Placental epithelial cell (primary cell): ENCODE measurements around the gene NRIP1. TPM values are rescaled to one million over a fixed set of nuclear protein-coding genes. Genes with fewer than 3 reads are reported as not detected.

Experiments
- total RNA-seq: library from RNA; depleted of rRNA; stranded (reverse); fragments of >200 nt; gene quantifications from 2 replicates; pipeline ENCODE4 v1.2.3, GENCODE V29; 2012

Gene NRIP1
- total RNA-seq: 23.9 and 27.0 TPM in 2 replicates

GRCh38 chr21:15064576-15065391, at the start of gene NRIP1:
Gene NRIP1, minus strand, starts transcription at chr21:15065000. Its CDS starts 96,808 bp downstream, at chr21:14968192.

